Activated CD8-positive, alpha-beta memory T cell treated with anti-CD3 and anti-CD28 coated beads, Interleukin-2, amount 50 U/mL, for 24 hours (primary cell): Measurements from ENCODE around the gene PSAT1.

Experiments
- DNase-seq: peaks from one replicate; pipeline ENCODE4 v3.0.0-alpha.2; 2020; ENCODE audit errors: extremely low read depth

The PSAT1 gene

DNA sequence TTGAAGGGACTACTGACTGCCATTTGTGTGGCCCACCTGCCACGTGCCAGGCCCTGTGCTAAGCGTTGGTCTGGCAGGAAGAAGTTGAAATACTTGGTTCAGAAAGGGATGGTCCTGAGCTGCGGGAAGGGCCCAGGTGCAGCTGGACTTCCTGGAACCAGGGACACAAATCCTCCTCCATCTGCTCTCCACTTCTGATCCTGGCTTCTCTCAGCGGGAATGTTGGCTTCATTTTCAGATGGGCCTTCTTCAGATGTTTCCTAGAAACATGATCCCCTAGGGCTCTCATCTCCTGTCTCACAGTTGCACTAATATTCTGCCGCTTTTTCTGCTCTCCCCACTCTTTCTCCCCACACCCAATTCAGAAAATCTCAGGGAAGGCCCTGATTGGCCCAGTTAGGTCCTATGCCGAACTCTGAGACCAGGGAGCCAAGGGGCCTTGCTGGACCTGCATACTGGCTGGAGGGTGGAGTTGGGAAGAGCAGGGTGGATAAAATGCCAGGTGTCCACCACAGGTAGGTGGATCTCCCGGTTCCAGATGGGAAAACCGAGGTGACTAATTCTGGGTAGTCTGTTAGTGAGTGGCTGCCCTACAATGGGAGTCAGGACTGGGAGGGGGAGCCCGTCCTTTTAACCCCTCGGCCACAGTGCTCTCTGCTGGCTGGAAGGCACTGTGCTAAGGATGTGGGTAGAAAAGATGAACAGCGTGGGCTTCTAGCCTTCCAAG is 19.4 kb downstream of the PSAT1 start:
- DNase-seq: no peak

DNA sequence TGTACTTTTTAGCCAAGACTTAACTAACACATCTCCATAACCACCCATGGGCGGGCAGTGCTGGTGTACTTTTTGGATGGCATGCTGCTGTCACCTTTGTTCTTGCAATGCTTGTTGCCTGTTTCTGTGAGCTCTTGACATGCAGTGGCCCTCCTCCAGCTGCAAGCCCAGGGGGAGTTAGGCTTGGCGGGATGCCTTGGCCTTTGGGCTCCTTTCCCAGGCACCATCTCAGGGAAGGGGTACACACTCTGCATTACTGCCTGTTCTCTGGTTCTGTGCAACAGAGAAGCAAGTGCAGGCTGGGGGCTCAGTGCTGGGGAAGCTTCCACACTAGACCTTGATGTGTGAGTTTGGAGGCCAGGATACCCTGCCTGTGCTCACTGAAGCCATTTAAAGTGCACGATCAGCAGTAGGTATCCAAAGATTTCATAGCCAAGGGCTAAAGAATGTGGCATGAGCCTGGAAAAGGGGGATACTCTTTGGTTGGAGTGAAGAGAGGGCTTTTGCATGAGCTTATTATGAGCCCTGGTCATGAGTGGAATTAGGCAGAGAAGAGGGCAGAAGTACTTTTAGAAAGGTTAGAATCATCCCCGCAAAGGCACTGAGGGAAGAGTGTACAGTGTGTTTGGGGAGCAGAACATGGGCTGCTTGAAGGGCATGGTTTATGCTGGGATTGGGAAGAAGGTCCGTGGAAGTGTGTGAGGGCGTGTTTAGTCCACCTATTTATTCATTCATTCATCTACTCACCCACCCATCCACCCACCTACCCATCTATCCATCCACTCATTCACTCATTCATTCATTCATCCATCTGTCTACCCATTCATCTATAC is 22.5 kb downstream of the PSAT1 start:
- no peak for DNase-seq

DNA sequence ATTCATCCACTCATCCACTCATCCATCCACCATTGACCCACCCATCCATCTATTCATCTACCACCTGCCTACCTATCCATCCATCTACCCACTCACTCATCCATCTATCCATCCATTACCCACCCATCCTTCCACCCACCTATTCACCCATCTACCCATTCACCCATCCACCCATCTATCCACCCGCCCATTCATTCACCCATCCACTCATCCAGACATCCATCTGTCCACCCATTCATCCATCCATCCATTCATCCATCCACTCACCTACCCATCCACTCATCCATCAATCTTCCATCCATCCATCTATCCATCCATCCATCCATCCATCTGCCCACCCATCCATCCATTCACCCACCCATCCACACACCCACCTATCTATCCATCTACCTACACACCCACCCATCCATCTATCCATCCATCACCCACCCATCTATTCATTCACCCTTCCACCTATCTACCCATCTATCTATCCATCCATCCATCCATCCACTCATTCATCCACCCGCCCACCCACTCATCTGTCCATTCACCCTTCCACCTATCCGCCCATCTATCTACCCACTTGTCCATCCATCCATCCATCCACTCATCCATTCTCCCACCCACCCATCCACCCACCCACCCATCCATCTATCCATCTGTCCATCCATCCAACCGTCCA is 23.2 kb downstream of the PSAT1 start:
- no peak for DNase-seq

DNA sequence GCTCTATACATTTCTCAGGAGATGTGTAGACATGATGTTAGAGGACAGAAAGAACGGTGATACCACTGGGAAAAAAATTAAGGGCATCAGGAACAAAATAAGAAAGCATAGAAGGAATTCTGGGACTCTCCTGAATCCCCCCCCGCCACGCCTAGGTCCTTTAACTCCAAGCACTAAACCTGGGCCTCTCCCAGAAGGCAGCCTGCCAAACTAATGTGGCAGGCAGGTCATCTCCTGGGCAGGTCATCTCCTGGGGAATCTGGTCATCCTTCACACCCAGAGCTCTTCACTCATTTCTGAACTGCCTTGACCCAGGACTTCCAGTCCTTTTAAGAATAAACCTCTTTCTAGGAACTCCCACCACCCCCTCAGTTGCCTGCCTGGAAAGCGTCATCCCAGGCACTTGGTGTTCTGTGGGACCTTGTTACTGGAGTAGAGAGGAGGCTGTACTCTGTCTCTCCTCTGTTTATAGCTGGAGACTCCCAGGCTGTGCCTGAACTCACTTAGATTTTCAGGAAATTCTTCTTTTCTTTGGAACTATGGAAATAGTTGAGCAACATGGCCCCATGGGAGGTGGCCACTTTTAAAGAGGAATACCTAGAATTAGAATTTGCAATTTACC is 24.1 kb downstream of the PSAT1 start:
- no peak for DNase-seq

DNA sequence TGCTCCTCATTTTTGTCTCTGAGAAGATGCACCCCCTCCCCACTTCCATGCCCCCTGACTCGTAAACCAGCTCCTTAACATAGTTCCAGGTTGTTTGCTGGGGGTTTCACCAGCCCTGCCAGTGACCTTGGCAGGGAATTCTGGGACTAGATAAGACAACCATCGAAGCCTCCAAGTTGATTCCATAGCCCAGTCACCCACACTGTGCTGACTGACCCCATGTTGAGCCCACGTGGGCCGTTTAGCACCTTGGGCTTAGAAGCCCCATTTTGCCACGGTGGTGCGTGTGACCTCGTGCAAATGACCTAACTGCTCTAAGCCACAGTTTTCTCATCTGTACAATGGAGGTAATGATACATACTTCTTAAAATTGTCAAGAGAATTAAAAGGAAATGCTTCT is 24.6 kb downstream of the PSAT1 start:
- DNase-seq: no peak

DNA sequence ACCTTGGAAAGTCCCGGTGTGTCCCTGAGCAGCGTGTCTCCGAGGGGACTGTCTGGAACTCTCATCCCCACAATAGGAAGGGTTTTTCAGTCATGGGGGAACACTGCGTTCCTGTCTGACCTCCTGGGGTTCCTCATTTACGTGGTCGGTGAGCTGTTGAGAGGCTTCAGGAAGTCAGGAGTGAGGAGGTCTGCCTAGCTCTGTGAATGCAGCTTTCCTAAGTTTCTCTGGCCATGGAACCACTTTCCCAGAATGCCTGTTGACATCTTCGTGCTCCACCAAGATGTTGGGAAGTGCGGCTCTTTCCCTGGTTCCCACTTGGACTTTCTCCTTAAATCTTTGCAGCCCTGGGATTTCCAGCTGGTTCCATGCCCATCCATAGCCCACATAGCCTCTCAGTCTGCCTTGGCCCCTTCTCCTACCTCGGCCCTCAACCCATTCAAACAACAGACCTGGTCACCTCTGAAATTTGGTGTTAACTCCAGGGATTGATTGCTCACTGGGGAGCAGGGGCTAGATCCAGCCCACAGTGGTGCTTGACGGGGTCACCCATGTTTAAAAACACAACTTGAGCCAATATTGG is 27.2 kb downstream of the PSAT1 start:
- no peak for DNase-seq

DNA sequence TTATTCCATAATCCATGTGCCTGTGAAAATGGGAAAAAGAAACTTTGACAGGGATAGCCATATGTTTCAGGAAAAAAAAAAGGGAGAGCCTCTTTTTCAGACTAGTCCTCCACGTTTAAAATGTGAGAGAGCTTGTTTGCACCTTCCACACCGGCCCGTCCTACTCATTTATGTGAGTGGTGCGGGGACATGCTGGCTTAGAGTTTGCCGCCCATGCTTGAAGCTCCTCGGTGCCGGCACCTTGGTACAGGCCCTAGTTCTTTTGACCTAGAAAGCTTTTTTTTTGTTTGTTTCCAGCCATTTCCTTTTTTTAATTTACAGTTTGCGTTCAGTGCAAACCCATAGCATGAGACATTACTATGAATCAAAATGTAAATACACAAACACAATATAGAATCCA is 27.8 kb downstream of the PSAT1 start:
- DNase-seq: no peak

DNA sequence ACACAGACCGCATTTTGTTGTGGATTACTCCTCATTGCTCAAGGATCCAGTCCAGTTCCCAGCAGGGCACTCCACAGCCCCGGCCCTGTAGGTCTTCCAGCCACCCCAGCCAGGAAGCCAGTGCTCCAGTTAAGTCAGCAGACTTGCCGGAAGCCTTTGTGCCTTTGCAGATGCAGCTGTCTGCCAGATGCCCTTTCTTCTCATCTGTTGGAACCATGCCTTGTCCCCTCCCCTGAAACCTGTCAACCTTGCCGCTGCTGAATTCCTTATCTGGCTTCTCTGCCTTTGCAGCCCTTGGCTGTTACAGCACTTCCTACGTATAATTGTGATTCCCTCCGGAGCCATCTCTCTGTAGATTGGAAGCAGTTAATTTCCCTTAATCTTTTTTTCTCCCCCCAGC is 28.4 kb downstream of the PSAT1 start:
- DNase-seq: no peak

DNA sequence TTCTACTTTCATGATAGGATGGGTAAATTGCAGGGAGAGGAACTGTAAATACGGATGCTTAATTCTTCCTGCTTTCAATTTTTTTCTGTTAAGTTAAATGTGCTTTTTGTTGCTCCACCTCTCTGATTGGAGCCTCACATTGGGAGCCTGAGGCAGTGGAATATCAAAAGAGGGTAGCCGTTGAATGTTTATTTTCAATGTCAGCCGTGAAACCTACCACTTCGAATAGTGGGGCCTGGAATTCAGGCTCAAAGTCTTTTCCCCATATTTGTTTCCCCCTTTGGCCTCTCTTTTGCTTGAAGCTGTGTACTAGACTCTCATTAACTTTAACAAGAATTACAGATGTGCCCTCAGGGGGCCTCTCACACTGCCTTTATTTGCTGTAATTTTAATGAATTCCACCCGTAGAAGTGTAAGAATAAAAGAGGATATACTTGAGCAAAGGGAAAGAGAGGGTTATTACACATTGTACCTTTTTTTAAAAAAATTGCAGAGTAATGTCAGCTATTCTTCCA is 29.0 kb downstream of the PSAT1 start:
- DNase-seq: no peak

DNA sequence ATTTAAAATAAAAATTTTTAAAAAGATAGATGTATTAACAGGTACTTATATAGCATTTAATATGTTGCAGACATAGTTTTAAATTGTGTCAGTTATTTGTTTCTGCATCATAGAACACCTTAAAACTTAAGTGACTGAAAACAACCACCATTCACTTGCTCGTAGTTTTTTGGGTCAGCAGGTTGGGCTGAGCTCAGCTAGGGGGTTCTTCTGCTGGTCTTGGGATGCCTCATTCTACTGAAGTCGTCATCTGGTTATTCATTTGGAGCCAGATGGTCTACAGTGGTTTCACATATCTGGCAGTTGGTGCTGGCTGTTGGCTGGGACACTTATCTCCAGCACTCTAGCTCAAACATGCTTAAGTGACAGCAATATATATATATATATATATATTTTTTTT is 29.6 kb downstream of the PSAT1 start:
- no peak for DNase-seq

DNA sequence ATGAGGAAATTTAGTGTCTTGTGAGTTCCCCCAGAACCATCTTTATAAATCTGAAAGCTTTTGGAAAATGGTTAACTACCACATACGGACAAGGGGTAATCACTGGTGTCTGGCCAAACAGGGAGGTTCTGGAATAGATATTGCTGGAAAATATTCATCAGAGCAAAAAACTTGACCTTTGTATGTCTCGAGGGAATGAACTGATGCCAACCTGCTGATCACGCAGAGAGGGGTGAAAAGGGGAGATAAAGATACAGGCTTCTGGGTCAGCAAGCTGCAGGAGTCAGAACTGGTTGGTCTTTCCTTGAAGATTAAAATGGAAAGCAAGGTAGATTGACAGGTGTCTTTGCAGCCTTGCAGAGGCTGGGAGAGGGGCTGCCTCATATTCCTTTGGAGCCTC is 35.5 kb downstream of the PSAT1 start:
- DNase-seq: no peak

DNA sequence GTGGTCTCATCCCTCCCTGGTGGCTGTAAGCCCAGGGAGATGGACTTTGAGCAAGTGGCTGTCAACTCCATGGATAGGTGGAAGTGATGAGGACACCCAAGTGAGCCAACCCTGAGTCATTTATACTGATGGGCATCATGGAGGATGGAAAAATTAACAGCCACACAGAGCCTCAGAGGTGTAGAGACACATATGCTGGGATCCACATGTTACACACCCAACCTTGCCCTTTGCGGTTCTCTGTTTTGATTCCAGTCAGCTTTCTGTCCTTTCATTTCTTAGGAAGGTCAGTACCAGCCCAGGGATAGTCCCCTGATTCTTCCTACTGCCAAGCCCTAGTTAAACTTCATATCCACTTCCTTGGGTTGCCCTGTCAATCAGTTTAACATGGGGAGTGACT is 51.9 kb downstream of the PSAT1 start:
- no peak for DNase-seq

DNA sequence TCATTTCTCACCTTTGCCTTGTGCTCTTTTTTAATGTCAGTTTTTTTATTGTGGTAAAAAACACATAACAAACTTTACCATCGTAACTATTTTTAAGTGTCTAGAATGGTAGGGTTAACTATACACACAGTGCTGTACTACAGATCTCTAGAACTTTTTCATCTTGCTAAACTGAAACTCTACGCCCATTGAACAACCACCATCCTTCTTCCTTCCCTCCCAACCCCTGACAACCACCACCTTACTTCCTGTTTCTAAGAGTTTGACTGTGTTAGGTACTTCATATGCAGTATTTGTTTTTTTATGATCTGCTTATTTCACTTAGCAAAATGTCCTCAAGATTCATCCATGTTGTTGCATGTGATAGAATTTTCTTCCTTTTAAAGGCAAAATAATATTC is 54.9 kb downstream of the PSAT1 start:
- no peak for DNase-seq

DNA sequence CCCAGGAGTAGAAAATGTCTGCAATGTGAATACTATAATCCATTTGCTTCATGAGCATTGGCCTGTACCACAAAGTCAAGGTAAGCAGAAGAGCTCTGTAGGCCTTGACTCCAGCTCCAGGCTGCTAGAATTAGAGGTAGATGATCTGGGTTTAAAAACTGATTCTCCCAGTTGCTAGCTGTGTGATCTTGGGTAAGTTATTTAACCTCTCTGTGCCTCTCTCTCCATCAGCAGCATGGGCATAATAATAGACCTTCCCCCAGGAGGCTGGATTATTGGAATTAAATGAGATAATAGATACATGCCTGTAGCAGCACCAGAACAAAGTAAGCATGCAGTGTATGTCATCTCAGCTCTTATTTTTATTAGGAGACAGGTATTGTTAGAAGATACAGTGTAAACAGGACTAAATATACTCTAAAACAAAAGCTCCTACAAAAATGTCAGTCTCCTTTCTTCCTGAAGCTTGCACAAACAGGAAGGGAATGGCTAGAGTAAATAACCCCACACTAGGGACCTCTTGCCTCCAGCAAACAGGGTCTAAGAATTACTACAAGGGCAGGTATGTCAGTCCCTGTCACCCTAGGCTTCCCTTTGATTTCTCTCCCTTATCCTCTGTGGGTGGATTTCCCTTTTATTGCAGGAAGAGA is 57.5 kb downstream of the PSAT1 start:
- DNase-seq: no peak

DNA sequence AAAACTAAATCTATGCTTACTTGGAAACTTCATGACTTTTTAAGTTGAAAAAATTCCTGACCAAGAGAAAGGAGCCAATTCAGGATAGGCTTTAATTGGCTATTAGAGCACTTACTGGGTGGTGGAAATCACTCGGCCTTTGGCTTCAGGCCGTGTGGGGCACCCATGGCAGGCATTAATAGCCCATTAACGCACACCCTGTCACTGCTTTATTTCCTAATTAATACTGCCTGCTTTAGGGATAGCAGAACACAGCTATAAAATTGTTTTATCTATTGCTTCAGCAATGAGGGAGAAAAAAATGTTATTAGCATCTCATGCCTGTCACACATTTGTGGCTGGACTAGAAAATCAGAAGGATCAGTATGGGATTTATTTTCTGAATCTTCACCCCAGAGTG is 58.1 kb downstream of the PSAT1 start:
- no peak for DNase-seq

DNA sequence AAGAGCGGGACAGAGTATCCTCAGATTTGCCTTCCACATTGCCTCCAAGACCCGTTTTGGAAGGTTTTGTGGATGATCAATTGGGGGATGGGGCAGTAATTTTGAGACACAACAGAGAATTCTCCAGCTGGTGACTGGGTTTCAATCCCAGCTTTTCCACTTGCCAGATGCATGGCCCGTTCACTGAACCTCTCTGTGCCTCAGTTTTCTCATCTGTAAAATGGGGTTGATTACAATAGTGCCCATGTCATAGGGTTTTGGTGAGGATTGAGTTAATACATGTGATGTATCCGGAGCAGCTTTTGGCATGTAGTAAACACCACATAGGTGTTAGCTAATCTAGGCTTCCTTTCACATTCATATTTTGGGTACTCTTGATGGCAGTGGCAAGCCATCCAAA is 59.7 kb downstream of the PSAT1 start:
- no peak for DNase-seq

DNA sequence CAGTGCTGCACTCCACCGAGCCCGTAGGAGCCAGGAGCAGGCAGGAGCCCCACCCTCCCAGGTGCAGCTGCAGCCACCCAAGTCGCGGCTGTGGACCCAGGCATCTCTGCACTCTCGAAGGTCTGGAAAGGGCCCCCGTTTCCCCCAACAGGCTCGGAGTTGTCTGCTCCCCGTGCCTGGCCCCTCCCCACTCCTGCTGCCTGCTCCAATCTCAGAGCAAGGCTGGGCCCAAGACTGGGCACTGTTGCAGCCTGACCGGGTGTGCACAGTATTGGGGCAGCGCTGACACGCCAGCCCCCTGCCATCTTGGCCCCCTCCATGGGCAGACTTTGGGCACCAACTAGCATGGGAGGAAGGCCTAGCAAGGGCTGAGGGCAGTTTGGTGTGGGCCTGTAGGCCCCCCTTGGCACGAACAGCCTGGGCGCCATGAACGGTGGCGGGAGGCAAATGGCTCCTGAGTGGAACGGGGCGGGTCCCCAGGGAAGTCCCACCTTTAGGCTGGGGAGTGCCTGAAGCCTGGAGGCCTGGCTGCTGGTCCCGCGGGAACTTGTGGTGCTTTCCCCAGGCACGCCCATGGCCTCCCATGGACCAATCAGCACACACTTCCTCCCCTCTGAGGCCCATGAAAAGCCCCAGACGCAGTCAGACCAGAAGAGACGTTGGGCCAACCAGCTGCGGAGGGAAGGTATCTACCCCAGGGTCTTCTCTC is 60.4 kb downstream of the PSAT1 start:
- no peak for DNase-seq

DNA sequence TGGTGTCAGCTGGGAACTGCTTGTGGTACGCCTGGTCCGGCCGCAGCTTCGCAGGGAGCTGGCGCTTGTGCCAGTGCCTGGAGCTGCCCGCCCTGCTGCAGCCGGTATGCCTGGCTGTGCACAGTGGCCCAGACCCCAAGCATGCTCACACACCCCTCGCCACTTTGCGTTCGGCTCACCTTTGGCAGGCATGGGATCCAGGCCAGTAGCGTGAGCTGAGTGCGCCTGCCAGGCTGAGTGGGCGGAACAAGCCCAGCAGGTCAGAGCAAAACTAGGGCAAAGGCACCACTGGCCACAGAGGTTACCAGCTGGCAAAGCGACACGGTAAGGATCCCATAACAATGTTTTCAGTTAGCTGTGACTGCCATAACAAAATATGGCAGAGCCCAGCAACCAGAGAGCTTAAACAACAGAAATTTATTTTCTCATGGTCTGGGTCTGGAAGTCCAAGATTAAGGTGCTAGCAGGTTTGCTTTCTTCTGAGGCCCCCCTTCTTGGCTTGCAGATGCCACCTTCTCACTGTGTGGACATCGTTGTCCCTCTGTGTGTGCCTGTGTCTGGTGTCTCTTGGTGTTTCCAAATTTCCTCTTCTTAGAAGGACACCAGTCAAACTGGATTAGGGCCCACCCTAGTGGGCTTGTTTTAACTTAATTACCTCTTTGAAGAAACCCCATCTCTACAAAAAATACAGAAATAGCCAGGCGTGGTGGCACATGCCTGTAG is 61.6 kb downstream of the PSAT1 start:
- no peak for DNase-seq

DNA sequence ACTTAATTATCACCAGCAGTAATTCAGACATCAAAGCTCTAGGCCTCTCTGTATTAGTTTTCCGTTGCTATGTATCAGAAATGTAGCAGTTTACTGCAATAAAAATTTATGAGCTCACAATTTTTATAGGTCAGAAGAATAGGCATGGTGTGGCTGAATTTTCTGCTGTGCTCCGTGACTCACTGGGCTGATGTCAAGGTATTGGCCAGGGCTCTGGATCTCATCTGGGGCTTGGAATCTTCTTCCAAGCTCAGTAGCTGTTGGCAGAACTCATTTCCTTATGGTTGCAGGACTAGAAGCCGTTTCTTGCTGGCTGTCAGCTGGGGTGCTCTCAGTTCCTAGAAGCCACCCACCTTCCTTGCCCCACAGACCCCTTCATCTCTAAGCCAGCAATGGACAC is 66.3 kb downstream of the PSAT1 start:
- no peak for DNase-seq
